H9 (cell line): ENCODE measurements around the gene WHAMM. TPM values are rescaled to one million over a fixed set of nuclear protein-coding genes. Genes with fewer than 3 reads are reported as not detected.

Experiments used
- DNase-seq: peaks from one replicate; pipeline ENCODE4 v3.0.0-alpha.2; 2017
- H2AFZ ChIP-seq: one replicate; pipeline ENCODE4 v1.6.1; 2013; ENCODE audit warnings: mild to moderate bottlenecking, low read length, control low read depth, moderate library complexity
- H2AK5ac ChIP-seq: 2 replicates; pipeline ENCODE4 v1.6.1; 2013; ENCODE audit warnings: low read length, control low read depth, mixed read lengths; ENCODE audit not compliant: insufficient read length
- H2BK120ac ChIP-seq: one replicate; pipeline ENCODE4 v1.6.1; 2013; ENCODE audit warnings: low read depth, mild to moderate bottlenecking, low read length, control low read depth, inconsistent platforms; ENCODE audit not compliant: poor library complexity, severe bottlenecking
- H2BK12ac ChIP-seq: 2 replicates; pipeline ENCODE4 v1.6.1; 2013; ENCODE audit warnings: low read length, control low read depth, mixed read lengths, low read depth; ENCODE audit not compliant: insufficient read length
- H2BK15ac ChIP-seq: 2 replicates; pipeline ENCODE4 v1.6.1; 2013; ENCODE audit warnings: low read depth, low read length, control low read depth
- H2BK20ac ChIP-seq: one replicate; pipeline ENCODE4 v1.6.1; 2013; ENCODE audit warnings: low read depth, mild to moderate bottlenecking, low read length, control low read depth, inconsistent platforms; ENCODE audit not compliant: poor library complexity, severe bottlenecking
- H2BK5ac ChIP-seq: 2 replicates; pipeline ENCODE4 v1.6.1; 2013; ENCODE audit warnings: low read length, control low read depth, mixed read lengths; ENCODE audit not compliant: insufficient read length
- H3K14ac ChIP-seq: 2 replicates; pipeline ENCODE4 v1.6.1; 2013; ENCODE audit warnings: low read length, control low read depth; ENCODE audit not compliant: insufficient read depth
- H3K18ac ChIP-seq: 2 replicates; pipeline ENCODE4 v1.6.1; 2013; ENCODE audit warnings: low read depth, mild to moderate bottlenecking, mixed read lengths, low read length, control low read depth; ENCODE audit not compliant: insufficient read length
- H3K23ac ChIP-seq: 2 replicates; pipeline ENCODE4 v1.6.1; 2013; ENCODE audit warnings: low read length, control low read depth, mixed read lengths, low read depth; ENCODE audit not compliant: insufficient read length
- H3K23me2 ChIP-seq: 2 replicates; pipeline ENCODE4 v1.6.1; 2013; ENCODE audit warnings: low read depth, mild to moderate bottlenecking, mixed read lengths, low read length, control low read depth; ENCODE audit not compliant: insufficient read length, poor library complexity, severe bottlenecking
- H3K27ac ChIP-seq: 2 replicates; pipeline ENCODE4 v1.5.1; 2013; ENCODE audit warnings: low read length, control low read depth, mixed read lengths, low read depth; ENCODE audit not compliant: insufficient read length
- H3K27me3 ChIP-seq: 2 replicates; pipeline ENCODE4 v1.6.1; 2013; ENCODE audit warnings: low read length, control low read depth, inconsistent platforms; ENCODE audit not compliant: insufficient read depth
- H3K4ac ChIP-seq: 2 replicates; pipeline ENCODE4 v1.6.1; 2013; ENCODE audit warnings: low read depth, mild to moderate bottlenecking, control low read depth, inconsistent platforms, low read length, moderate library complexity
- H3K4me1 ChIP-seq: 2 replicates; pipeline ENCODE4 v1.6.1; 2013; ENCODE audit warnings: low read length, control low read depth, inconsistent platforms; ENCODE audit not compliant: insufficient read depth
- H3K4me2 ChIP-seq: 2 replicates; pipeline ENCODE4 v1.6.1; 2013; ENCODE audit warnings: low read length, control low read depth, mixed read lengths; ENCODE audit not compliant: insufficient read length, insufficient read depth
- H3K56ac ChIP-seq: 2 replicates; pipeline ENCODE4 v1.6.1; 2013; ENCODE audit warnings: low read depth, mild to moderate bottlenecking, mixed read lengths, low read length, control low read depth; ENCODE audit not compliant: insufficient read length
- H3K79me1 ChIP-seq: 2 replicates; pipeline ENCODE4 v1.6.1; 2013; ENCODE audit warnings: low read depth, mild to moderate bottlenecking, moderate library complexity, low read length, control low read depth, inconsistent platforms; ENCODE audit not compliant: insufficient read depth, poor library complexity, severe bottlenecking
- H3K79me2 ChIP-seq: 2 replicates; pipeline ENCODE4 v1.6.1; 2013; ENCODE audit warnings: low read length, control low read depth, inconsistent platforms; ENCODE audit not compliant: insufficient read depth
- H3K9ac ChIP-seq: 2 replicates; pipeline ENCODE4 v1.6.1; 2013; ENCODE audit warnings: low read length, control low read depth, mixed read lengths; ENCODE audit not compliant: insufficient read length; ENCODE audit errors: extremely low read depth
- H3K9me3 ChIP-seq: one replicate; pipeline ENCODE4 v1.6.1; 2013; ENCODE audit warnings: low read depth, low read length, inconsistent platforms; ENCODE audit not compliant: control insufficient read depth
- H3T11ph ChIP-seq: one replicate; pipeline ENCODE4 v1.6.1; 2013; ENCODE audit warnings: mild to moderate bottlenecking, low read length, control low read depth, inconsistent platforms
- H4K20me1 ChIP-seq: one replicate; pipeline ENCODE4 v1.6.1; 2013; ENCODE audit not compliant: control insufficient read depth, insufficient read length, insufficient read depth
- H4K5ac ChIP-seq: 2 replicates; pipeline ENCODE4 v1.6.1; 2013; ENCODE audit warnings: low read depth, mild to moderate bottlenecking, mixed read lengths, low read length, control low read depth; ENCODE audit not compliant: insufficient read length
- H4K8ac ChIP-seq: replicated peaks from 2 replicates; pipeline ENCODE4 v1.6.1; 2013; ENCODE audit warnings: low read length, control low read depth, mixed read lengths, low read depth; ENCODE audit not compliant: insufficient read length
- H4K91ac ChIP-seq: 2 replicates; pipeline ENCODE4 v1.6.1; 2013; ENCODE audit warnings: low read depth, mild to moderate bottlenecking, moderate library complexity, mixed read lengths, low read length, control low read depth; ENCODE audit not compliant: insufficient read length
- H3K27ac Mint-ChIP-seq, 3 experiments: 2 replicates in 2 of 3; 3 replicates in 1 of 3; pipeline ENCODE4 v1.8.0; 2020 to 2021; ENCODE audit warnings: mixed read lengths in 3 of 3, mild to moderate bottlenecking in 1 of 3, moderate library complexity in 1 of 3
- H3K27me3 Mint-ChIP-seq: 2 replicates; pipeline ENCODE4 v1.8.0; 2021; ENCODE audit warnings: low read depth, mild to moderate bottlenecking, moderate library complexity, mixed read lengths
- H3K36me3 Mint-ChIP-seq, 3 experiments: 2 replicates in 2 of 3; 3 replicates in 1 of 3; pipeline ENCODE4 v1.8.0; 2020 to 2021; ENCODE audit warnings: low read depth in 3 of 3, mixed read lengths in 3 of 3; ENCODE audit not compliant: insufficient read depth in 1 of 3
- H3K4me1 Mint-ChIP-seq, 2 experiments: 2 replicates each; pipeline ENCODE4 v1.8.0; 2020; ENCODE audit warnings: mixed read lengths in 2 of 2
- H3K4me3 Mint-ChIP-seq, 2 experiments: 2 replicates in 1 of 2; 3 replicates in 1 of 2; pipeline ENCODE4 v1.8.0; 2020 to 2021; ENCODE audit warnings: mild to moderate bottlenecking in 2 of 2, mixed read lengths in 2 of 2, moderate library complexity in 1 of 2
- H3K9me3 Mint-ChIP-seq, 2 experiments: 2 replicates in 1 of 2; 3 replicates in 1 of 2; pipeline ENCODE4 v1.8.0; 2020; ENCODE audit warnings: mild to moderate bottlenecking in 2 of 2, mixed read lengths in 2 of 2, moderate library complexity in 1 of 2
- WGBS: extraction: QIAGEN DNeasy Blood & Tissue Kit; methylation state at CpG from one replicate; pipeline ENCODE4 v1.1.7; 2013; ENCODE audit warnings: missing lambda C conversion rate, low lambda C conversion rate, mixed read lengths; ENCODE audit not compliant: insufficient read length; ENCODE audit errors: extremely low coverage; 5-methylcytosine and 5-hydroxymethylcytosine counted together
- total RNA-seq: library from RNA; stranded (reverse); gene quantifications from 2 replicates; pipeline ENCODE4 v1.2.1, GENCODE V29; 2021
- TF ChIP-seq, protein P1 (sequence below): fragments of 200-600 bp; sonication (generic); conservative IDR thresholded peaks from 3 replicates; pipeline ENCODE4 v1.8.0; 2021; ENCODE audit warnings: antibody characterized with exemption, mild to moderate bottlenecking

WHAMM gene
- total RNA-seq, 1 experiment from 2014 or later, result 3.0 TPM

DNA sequence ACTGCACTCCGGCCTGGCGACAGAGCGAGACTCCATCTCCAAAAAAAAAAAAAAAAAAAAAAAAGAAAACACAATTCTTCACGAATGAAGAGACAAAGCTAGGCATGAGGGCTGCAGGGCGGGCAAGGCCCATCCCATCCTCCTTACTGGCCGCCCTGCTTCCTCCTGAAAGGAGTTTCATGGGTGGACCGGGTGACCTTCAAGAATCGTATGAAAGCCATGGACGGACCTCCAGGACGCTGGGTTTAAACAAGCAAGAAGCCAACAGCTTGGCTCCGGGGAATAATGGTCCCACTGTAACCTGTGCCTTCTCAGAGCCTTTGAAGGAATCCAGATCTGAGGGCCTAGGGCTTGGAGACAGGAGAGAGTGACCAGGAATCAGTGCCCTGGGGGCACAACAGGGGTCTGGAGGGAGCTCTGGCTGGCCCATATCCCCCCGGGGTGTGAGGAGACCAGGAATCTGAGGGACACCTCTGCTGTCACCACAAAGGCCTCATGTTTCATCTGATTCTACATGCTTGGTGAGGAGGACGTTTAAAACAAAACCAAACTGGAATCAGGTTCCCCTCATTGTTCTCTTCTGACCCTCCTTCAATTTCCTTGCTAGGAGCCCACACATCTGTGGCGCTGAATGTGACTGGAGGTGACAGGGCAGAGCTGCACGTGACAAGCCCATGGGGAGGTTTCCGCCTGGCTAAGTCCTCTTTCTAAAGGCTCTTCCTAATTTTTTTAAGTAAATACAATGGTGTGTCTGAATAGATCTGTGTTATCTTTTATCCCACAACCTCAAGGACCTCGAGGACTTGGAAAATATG lies 46.1 kb downstream of the WHAMM start:
- H3K27me3 ChIP-seq, result no peaks in the 10 kb centered on the region
- H3K23ac ChIP-seq, result no peak overlapping the region
- no peaks in the 10 kb centered on the region for H3K4me1 ChIP-seq
- no peak overlapping the region for H2BK120ac ChIP-seq
- H2BK15ac ChIP-seq, result no peak overlapping the region
- no peak overlapping the region for H3K56ac ChIP-seq
- no peaks in the 10 kb centered on the region for H3K9me3 ChIP-seq
- no peak overlapping the region for H2AFZ ChIP-seq
- Mint-ChIP-seq H3K9me3 (no peaks in the 10 kb centered on the region), H3K36me3 (no peaks in the 10 kb centered on the region; a peak in 1 of 7 replicates), H3K27me3 (no peaks in the 10 kb centered on the region), H3K4me1 (peaks cover 0 to under 1% of the 10 kb centered on the region in 2 experiments; a peak in 2 of 4 replicates), H3K4me3 (no peak overlapping the region), H3K27ac (0 out of 7 replicates have a peak overlapping the region, but pooled peaks of 1 of the 3 experiments have one; percentile 35)
- no peak overlapping the region for H3T11ph ChIP-seq
- no peak overlapping the region for H4K5ac ChIP-seq
- H3K27ac ChIP-seq, result no peak overlapping the region
- no peaks in the 10 kb centered on the region for H4K20me1 ChIP-seq
- no peak overlapping the region for H3K4ac ChIP-seq
- no peak overlapping the region for H2BK12ac ChIP-seq
- H4K91ac ChIP-seq, result no peak overlapping the region
- H3K18ac ChIP-seq, result no peak overlapping the region
- no peak overlapping the region for H4K8ac ChIP-seq
- no peaks in the 10 kb centered on the region for H3K79me1 ChIP-seq
- H3K79me2 ChIP-seq, result no peaks in the 10 kb centered on the region
- H3K23me2 ChIP-seq, result no peaks in the 10 kb centered on the region
- no peak overlapping the region for H3K14ac ChIP-seq
- DNase-seq, result no peak
- H3K4me2 ChIP-seq, result no peak overlapping the region
- no peak overlapping the region for H2BK5ac ChIP-seq
- no peak overlapping the region for H2BK20ac ChIP-seq
- WGBS, result no CpG with 5 or more reads among the region's 17 CpGs
- TF ChIP-seq, protein P1, sequence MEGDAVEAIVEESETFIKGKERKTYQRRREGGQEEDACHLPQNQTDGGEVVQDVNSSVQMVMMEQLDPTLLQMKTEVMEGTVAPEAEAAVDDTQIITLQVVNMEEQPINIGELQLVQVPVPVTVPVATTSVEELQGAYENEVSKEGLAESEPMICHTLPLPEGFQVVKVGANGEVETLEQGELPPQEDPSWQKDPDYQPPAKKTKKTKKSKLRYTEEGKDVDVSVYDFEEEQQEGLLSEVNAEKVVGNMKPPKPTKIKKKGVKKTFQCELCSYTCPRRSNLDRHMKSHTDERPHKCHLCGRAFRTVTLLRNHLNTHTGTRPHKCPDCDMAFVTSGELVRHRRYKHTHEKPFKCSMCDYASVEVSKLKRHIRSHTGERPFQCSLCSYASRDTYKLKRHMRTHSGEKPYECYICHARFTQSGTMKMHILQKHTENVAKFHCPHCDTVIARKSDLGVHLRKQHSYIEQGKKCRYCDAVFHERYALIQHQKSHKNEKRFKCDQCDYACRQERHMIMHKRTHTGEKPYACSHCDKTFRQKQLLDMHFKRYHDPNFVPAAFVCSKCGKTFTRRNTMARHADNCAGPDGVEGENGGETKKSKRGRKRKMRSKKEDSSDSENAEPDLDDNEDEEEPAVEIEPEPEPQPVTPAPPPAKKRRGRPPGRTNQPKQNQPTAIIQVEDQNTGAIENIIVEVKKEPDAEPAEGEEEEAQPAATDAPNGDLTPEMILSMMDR, result no peak
- H2AK5ac ChIP-seq, result no peak overlapping the region
- H3K9ac ChIP-seq, result no peak overlapping the region
